HG02588 (cell line): ENCODE data around the gene NFKBIE.

ENCODE experiments used
- ATAC-seq: cut with Tn5 transposase; IDR thresholded peaks from one replicate; pipeline ENCODE4 v1.9.1; 2021; ENCODE audit warnings: mild to moderate bottlenecking, moderate library complexity; ENCODE audit not compliant: unreplicated experiment

NFKBIE gene

DNA sequence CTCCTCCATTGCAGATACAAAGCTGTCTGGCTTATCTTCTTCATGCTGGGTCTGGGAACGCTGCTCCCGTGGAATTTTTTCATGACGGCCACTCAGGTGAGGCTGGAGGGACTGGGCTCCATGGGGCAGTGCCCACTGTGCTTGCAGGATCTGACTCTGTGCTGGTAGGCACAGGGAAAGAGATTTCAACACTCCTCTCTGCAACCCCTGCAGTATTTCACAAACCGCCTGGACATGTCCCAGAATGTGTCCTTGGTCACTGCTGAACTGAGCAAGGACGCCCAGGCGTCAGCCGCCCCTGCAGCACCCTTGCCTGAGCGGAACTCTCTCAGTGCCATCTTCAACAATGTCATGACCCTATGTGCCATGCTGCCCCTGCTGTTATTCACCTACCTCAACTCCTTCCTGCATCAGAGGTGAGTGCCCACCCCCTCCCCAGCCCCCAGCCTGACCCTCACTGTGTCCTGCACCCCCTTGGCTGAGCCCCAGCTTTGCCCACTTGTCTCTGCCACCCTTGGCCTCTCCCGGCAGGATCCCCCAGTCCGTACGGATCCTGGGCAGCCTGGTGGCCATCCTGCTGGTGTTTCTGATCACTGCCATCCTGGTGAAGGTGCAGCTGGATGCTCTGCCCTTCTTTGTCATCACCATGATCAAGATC, 35.8 kb downstream of the NFKBIE start:
- ATAC-seq: no peak

DNA sequence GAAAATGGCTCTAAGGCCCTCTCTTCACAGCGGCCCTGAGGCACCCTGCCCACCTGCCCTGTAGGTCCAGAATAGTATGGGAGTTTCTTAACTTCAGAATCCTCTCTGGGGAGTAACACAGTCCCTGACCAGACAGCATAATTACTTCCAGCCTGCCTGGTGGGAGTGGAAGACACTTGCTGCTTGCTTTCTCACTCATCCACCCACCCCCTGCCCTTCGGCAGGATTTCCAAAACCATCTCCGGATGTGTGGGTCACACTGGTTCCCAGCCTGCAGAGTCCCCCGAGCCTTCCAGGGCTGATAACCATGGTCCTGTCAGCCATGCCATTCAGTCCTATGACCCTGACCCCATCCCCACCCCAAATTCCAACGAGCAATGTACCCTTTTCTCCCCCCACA, 36.5 kb downstream of the NFKBIE start:
- ATAC-seq: no peak

DNA sequence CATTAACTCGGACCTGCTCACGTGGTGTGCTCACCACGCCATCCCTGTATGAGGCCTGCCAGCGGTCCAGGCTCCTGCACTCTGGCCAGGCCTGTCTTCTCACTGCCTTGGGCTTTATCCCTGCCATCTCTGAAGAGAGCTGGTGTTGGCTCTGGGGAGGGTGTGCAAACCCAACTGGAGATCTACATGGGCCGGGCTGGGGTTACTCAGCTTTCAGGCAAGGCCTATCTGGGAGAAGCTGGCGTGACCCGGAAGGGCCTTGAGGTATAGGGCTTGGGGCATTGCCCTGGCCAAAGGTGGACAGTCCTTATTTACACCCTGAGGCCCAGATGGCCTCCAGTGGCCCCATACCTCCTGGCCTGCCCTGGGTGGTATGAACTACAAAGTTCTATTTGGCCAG, 36.9 kb downstream of the NFKBIE start:
- no peak for ATAC-seq

DNA sequence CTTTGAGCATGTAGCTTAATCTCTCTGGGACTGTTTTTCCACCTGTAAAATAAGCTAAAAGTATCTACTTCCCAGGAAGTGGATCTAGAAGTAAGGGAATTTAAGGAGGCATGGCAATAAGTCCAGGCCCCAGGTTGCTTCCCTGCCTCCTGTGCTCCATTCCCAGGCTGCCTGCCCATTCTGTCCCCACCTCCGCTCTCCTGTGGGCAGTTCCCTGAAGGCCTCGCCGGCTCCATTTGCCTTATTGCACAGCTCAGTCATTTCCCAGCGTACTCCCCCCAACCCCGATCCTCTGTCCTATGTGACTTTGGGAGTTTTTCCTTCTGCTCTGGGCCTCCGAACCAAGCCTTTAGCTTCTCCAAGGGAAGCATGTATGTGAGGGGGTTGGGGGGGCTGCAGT, 37.3 kb downstream of the NFKBIE start:
- ATAC-seq: no peak

DNA sequence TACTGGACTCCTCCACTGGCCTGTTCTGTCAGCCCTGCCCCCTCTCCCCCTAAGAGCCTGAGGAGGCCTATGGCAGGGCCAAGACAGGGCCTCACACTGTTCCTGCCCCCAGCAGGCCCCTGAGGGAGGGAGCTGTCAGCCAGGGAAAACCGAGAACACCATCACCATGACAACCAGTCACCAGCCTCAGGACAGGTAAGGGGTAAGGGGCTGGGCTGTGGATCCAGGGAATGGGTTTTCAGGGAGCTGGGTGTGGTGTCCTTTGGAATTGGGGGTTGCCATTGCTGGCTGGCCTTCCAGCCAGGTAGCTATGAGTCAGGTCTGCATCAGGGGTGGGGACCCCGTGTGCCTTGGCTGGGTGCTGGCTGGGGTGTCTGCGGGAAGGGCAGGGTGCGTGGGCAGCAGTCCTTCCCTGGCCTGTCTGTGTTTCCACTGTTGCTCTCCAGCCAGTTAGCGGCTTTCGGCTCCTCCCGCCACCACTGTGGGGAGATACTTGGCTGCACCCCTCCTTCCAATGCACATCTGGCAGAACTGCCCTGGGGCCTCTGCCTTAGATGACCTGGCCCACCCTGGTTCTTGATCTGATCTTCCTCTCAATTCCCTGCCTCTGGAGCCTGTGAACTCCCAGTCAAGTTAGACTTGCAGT, 38.1 kb downstream of the NFKBIE start:
- no peak for ATAC-seq

DNA sequence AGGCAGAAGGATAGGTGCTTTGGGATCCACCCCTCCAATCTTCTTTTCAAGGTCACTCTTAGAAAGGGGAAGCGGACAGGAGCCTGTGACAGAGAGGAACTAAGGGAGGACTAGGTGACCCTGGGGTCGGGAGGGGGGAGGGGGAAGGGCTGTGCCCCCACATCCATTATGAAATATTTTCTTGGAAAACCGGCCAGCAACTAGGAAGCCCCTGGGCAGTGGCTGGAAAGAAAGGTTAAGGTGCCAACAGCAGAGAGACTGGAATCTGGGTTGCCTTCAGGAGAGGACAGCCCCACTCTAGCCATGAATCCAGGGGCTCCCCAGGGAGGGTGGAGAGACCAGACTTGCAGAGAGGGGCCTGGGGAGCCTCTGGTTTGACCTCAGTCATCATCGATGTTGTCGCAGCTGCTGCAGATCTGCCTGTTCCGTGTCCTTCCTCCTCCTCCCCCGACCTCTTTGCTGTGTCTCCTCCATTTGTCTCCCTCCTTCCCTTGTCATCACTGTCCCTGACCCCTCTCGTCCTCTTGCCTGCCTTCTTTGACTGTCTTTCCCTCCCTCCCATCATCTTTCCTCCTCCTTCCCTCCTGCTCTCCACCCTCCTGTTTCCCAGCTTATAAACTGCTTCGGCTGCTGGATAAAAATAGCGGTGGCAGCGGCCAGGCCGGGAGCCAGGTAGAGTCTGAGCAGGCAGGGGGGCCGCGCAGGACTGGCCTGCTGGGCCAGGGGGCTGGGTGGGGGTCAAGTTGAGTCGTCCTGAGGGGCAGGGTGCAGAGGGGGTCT, 38.8 kb downstream of the NFKBIE start:
- ATAC-seq: no peak

DNA sequence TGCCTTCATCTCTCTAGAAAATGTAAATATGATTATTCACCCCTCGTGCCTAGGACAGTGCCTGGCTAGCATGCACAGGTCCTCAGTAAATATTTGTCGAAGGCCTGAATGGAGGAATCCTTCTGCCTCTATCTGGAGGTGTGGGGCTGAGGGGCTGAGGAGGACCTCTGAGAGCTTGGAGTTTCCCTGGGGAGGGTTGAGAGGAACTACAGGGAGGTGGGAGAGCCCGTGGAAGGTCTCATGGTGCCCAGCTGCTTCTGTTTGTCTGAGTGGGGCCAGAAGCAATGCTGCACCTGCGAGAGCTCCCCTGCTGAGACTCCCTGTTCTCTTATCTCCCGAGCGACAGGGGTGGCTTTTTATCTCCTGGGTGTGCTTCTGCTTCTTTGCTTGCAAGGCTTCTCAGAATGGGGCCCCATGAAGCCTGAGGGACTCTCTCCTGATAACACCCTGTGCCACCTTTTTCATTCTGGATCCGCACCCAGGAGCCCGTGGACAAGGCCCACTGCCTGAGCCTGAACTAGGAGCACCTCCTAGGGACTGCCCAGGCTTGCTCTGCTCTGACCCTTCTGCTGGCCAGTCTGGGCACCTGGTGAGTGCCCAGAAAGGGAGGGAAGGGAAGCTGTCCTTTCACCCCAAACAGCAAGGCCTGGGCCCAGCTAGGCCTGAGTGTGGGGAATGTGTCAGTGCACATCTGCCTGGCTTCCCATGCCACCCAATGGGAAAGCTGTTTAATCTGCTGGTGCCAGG, 39.6 kb downstream of the NFKBIE start:
- ATAC-seq: no peak

DNA sequence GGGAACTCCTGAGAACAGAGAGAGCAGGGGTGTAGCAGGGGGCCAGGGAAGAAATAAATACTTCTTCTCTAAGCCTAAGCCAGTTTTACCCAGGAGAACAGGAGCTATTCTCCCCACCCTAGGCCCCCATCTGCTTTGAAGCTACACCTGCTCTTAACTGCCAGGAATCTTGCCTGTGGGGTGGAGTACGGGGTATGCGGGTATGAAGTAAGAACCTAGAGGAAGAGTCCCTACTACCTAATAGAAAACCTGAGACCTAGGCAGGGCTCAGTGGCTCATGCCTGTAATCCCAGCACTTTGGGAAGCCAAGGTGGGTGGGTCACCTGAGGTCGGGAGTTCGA, 40.4 kb downstream of the NFKBIE start:
- no peak for ATAC-seq

DNA sequence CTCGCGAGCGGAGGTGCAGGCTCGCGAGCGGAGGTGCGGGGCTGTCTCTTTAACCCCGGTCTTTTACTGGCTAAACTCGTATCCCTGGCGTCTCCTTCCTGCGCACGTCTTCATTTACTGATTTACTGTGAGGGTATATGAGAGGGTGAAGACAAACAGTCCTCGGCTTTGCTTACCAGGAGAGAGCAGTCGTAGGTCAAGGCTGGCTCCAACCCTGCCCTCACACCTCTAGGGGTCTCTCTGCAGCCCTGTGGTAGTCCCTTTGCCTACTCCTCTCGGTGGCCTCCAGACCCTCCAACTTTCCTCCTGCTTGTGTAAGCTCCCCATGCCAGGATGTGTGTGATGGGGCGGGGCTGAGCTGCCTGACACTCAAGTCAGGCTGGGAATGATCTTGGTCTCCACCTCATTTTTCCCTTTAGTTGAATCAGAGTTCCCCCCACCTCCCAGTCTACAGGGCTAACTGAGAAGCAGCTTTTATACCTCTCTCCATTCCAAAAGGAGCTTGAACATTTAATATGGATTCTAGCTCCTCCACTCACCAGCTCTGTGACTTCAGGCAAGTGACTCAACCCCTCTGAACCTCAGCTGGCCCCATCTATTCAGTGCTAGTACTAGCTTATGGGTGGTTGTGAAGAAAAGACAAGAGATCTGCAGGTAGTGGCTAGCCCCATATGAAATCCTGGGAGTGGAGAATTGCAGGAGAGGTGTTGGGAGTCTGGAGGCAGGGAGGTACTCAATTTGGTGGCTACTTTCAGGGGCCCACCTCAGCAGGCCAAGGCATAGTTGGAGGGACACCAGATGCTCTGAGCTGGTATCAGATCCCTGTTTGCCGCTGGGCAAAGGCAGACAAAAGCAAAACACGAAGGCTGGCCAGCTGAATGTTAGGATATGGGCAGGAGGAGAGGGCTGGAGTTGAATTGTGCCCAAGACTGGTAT, 41.1 kb downstream of the NFKBIE start:
- ATAC-seq: no peak

DNA sequence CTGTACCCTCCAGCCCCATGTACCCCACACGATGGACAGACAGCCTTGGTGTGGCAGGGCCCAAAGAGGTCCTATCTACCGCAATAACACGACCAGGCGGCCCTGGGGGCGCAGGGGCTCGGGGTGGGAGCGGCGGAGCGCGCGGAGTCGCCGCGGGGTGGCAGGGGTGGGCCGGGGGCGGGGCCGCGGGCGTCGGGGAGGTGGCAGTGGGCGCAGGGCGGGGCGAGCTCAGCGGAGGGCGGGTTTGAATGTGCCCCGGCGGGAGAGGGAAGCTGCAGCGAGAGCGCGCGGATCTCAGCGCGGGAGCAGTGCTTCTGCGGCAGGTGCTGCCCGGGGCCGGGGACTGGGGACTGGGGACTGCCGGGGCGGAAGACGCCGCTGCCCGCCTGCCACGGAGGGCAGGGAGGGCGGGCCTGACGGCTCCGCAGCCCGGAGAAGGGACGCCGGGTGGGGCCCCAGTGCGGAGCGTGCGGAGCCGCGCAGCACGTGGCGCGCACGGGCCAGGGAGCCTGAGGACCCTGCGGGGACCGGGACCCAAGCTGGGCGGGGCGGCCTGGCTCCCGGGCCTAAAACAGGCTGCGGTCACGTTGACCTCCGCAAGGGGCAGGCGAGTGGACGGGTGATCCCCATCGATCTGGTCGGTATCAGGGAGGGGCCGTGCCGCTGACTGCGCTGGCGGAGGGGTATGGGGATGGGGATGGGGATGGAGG, 41.9 kb downstream of the NFKBIE start, which contains the start of gene SLC29A1:
TSS of gene SLC29A1 (plus strand) at position 277 of the 710 bp plus-strand sequence. CDS start 3,719 bp downstream, outside the sequence.
- ATAC-seq: peak; percentile 44

DNA sequence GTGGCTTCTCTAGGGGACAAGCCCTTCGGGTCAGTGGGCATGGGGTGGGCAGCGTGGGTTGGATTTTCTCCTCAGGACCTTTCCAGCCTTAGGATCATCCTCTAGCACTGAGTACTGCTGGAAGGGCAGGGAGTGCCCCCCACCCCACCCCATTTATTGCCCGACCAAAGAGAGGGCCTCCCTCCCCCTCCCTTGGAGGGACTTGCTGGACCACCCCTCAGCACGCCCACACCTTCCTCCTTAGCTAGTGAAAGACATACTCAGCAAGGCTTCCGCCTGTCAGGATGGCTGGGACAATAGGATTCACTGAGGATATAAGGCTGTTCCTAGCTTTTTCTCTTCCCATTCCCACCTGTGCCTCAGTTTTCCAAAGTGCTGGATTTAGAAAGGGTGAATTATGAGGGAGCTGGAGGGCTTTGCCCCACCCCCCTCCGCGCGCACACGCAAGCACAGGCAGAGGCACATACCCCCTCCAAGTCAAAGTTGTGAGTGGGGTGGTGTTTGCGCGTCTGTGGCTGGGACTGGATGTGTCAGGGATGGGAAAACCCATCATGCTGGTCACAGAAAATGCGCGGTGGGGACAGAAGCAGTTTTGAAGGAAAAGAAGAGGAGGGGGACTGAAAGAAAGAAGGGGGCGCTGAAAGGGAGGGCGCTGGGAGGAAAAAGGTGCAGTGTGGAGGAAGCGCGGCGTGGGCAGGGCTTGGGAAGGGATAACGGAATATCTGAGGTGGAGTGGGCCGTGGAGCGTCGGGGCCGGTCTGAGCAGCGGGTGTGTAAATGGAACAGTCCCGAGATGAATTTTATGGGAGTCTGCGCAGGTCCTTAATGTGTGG, 42.6 kb downstream of the NFKBIE start:
- ATAC-seq: no peak

DNA sequence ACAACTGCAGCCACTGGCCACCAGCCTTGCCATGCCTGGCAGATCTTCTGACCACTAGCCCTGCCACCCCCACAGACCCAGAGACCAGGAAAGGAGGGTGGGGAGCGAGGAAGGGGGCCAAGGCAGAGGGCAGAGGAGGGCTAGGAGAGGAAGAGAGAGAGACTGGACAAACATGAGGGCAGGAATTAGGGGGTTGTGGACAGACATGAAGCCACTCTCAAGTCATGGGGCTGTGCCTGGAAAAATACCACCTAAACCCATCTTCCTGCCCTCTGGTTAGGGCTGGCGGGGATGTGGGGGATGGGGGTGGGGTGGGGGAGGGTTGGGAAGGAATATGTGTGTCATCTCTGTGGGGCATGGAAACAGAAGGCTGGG, 43.4 kb downstream of the NFKBIE start:
- ATAC-seq: no peak

DNA sequence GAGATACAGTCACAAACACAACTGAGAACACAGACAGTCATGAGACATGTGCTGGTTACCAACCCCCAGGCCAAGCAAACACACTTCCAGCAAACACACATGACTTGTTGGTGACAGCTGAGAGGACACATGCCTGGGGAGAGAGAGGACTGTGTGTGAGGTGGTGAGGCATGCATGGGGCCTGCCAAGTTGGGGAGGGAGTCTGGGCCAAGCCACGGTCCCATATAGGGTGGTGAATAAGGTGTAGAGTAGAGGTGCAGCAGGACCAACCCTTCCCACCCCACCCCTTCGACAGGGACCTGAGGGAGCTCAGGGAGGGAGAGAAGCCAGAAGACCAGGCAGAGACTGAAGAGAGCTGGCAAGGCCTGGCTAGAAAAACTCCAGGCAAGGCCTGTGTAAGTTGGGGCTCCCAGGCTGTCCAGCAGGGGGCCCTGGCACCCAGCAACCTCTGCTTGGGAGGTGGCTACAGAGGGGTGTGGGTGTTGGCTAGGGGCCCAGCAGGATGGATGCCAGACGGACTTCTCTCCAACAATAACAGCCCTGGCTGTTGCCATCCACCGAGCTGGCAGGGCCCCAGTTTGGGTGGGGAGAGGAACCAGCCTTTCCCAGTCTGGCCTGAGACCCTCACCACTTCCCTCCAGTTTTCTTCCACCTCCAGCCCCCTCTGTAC, 43.9 kb downstream of the NFKBIE start:
- no peak for ATAC-seq

DNA sequence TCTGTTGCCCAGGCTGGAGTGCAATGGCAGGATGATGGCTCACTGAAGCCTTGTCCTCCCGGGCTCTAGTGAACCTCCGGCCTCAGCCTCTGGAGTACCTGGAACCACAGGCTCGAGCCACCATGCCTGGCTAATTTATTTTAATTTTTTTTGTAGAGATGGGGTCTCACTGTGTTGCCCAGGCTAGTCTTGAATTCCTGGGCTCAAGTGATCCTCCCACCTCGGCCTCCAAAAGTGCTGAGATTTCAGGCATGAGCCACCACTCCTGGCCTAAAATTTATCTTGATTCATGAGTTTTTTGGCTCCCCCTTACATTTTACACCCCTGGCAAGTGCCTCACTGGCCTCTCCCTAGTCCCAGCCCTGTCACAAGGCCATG, 44.4 kb downstream of the NFKBIE start:
- no peak for ATAC-seq

DNA sequence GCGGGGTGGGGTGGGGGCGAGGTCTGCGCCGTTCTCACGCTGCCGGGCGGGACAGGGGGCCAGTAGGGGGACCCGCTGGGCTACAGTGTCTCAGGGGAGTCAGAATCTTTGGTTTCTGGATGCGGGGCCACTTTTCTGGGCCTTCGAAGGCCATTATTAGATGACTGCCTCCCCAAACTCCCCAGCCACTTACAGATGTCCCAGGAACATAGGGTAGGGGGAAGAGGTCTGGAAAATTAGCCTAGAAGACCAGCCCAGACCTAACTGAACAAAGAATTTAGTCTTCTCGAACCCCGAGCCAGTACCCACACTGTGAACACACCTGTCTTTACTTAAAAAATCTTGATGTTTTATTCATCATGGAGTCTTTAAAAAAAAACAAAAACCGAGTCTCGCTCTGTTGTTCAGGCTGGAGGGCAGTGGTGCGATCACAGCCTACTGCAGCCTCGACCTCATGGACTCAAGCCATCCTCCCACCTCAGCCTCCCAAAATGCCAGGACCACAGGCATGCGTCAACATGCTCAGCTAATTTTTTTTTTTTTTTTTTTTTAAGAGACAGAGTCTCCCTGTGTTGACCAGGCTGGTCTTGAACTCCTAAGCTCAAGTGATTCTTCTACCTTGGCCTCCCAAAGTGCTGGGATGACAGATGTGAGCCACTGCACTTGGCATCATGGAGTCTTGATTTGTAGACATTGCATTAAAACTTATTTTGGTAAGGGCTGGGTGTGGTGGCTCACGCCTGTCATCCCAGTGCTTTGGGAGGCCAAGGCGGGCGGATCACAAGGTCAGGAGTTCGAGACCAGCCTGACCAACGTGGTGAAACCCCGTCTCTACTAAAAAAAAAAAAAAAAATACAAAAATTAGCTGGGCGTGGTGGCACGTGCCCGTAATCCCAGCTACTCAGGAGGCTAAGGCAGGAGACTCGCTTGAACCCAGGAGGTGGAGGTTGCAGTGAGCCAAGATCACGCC, 45.3 kb downstream of the NFKBIE start:
- no peak for ATAC-seq

DNA sequence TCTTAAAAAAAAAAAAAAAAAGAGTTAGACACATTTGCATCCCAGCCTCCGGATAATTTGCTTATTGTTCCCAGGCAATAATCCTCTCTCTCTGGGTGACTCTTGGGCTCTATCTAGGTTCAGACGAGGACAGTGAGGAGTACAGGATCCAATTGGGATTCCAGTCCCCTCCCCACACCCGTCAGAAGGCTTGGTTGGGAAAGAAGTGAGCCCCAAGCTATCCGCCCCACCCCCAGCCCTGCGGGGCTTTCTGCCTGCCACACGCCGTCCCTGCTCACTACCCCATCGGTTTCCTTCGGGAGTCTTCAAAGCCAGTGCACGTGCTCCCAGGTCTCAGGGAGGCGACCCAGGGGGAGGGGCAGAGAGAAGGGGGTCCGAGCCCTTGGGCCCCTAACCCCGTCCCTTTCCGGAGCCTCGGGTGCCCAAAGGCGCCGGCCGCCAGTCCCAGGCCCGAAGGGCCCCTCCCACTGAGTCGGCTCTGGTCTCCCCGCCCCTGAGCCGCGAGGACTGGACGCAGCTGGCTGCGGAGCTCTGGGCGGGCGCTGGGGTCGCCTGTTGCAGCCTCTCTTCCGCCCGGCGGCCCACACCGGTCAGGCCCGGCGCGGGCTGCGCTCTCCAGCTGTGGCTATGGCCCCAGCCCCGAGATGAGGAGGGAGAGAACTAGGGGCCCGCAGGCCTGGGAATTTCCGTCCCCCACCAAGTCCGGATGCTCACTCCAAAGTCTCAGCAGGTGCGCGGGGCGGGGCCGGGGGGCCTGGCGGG, 46.1 kb downstream of the NFKBIE start:
- peak; percentile 38 for ATAC-seq
